Stimulated activated CD8-positive, alpha-beta memory T cell treated with anti-CD3 and anti-CD28 coated beads, Interleukin-12 subunit alpha, Interleukin-12 subunit beta, amount 100 ng/mL, for 4 hours (primary cell): ENCODE data around the gene PNMT.

Experiments
- DNase-seq: peaks from one replicate; pipeline ENCODE4 v3.0.0-alpha.2; 2020; ENCODE audit warnings: low read depth

The PNMT gene

GRCh38 chr17:39667945-39668924 lies at the start of gene PNMT:
Gene PNMT, plus strand, starts transcription at chr17:39668453. Its CDS starts 23 bp downstream, at chr17:39668476.
- DNase-seq, result peak; percentile 39

- no peak for DNase-seq
Observed at GRCh38 chr17:39618956-39619785, 49.1 kb upstream of the PNMT start.

- no peak for DNase-seq
Observed at GRCh38 chr17:39619786-39620101, 48.5 kb upstream of the PNMT start.

GRCh38 chr17:39621523-39622379 lies 46.5 kb upstream of the PNMT start:
- DNase-seq, result peak; percentile 72

- DNase-seq, result no peak
Observed at GRCh38 chr17:39622380-39623006, 45.8 kb upstream of the PNMT start.

GRCh38 chr17:39623356-39623950 lies 44.8 kb upstream of the PNMT start:
- peak; percentile 66 for DNase-seq

GRCh38 chr17:39624313-39624712 lies 43.9 kb upstream of the PNMT start:
- DNase-seq, result no peak

- DNase-seq, result no peak
Observed at GRCh38 chr17:39625198-39625785, 43.0 kb upstream of the PNMT start.

GRCh38 chr17:39626171-39627046 lies 41.8 kb upstream of the PNMT start, which contains the start of gene PPP1R1B:
Gene PPP1R1B, plus strand, starts transcription at chr17:39626952. Its CDS starts 441 bp downstream, at chr17:39627393.
- DNase-seq, result no peak

GRCh38 chr17:39627047-39627711 lies 41.1 kb upstream of the PNMT start:
- no peak for DNase-seq

GRCh38 chr17:39627712-39628516 lies 40.3 kb upstream of the PNMT start:
- DNase-seq, result no peak

- DNase-seq, result no peak
Observed at GRCh38 chr17:39628655-39629493, 39.4 kb upstream of the PNMT start.

- DNase-seq, result no peak
Observed at GRCh38 chr17:39629494-39629880, 38.8 kb upstream of the PNMT start.

GRCh38 chr17:39629898-39630297 lies 38.4 kb upstream of the PNMT start:
- no peak for DNase-seq

GRCh38 chr17:39631403-39631802 lies 36.9 kb upstream of the PNMT start:
- DNase-seq, result no peak

- DNase-seq, result no peak
Observed at GRCh38 chr17:39632153-39632941, 35.9 kb upstream of the PNMT start.
